HG03025 (cell line): Measurements from ENCODE around the gene CPED1.

ENCODE experiments used
- ATAC-seq: cut with Tn5 transposase; IDR thresholded peaks from one replicate; pipeline ENCODE4 v1.9.1; 2021; ENCODE audit warnings: mild to moderate bottlenecking, moderate library complexity; ENCODE audit not compliant: unreplicated experiment, low FRiP score

CPED1 gene

GRCh38 chr7:120988591-120989256, at the start of gene CPED1:
CPED1 (plus strand) TSS chr7:120988711; CDS start chr7:120989622, 911 bp downstream.
- ATAC-seq, result no peak

GRCh38 chr7:120939345-120939744, 49.2 kb upstream of the CPED1 start:
- ATAC-seq, result no peak

GRCh38 chr7:120941064-120941463, 47.4 kb upstream of the CPED1 start:
- ATAC-seq, result no peak

GRCh38 chr7:120941856-120942255, 46.7 kb upstream of the CPED1 start:
- ATAC-seq, result no peak

- ATAC-seq, result no peak
These were observed 45.6 kb upstream of the CPED1 start for GRCh38 chr7:120942861-120943260.

- no peak for ATAC-seq
These were observed 43.5 kb upstream of the CPED1 start for GRCh38 chr7:120944826-120945562.

GRCh38 chr7:120947980-120948379, 40.5 kb upstream of the CPED1 start:
- no peak for ATAC-seq

GRCh38 chr7:120949393-120949911, 39.1 kb upstream of the CPED1 start:
- ATAC-seq, result no peak

GRCh38 chr7:120949998-120950538, 38.4 kb upstream of the CPED1 start:
- no peak for ATAC-seq

- peak; percentile 99 for ATAC-seq
These were observed 37.8 kb upstream of the CPED1 start, which contains the start of gene ING3 for GRCh38 chr7:120950539-120951308. ING3 (plus strand) TSS chr7:120950777; CDS start chr7:120950897, 120 bp downstream.

GRCh38 chr7:120951309-120951699, 37.2 kb upstream of the CPED1 start:
- ATAC-seq, result no peak

GRCh38 chr7:120951826-120952225, 36.7 kb upstream of the CPED1 start:
- ATAC-seq, result no peak

GRCh38 chr7:120955577-120956149, 32.8 kb upstream of the CPED1 start:
- ATAC-seq, result no peak

- ATAC-seq, result no peak
These were observed 28.5 kb upstream of the CPED1 start for GRCh38 chr7:120959929-120960484.

GRCh38 chr7:120960714-120961113, 27.8 kb upstream of the CPED1 start:
- no peak for ATAC-seq

- ATAC-seq, result no peak
These were observed 26.8 kb upstream of the CPED1 start for GRCh38 chr7:120961638-120962173.

GRCh38 chr7:120964088-120964487, 24.4 kb upstream of the CPED1 start:
- no peak for ATAC-seq

GRCh38 chr7:120966961-120967360, 21.6 kb upstream of the CPED1 start:
- no peak for ATAC-seq

- no peak for ATAC-seq
These were observed 14.7 kb upstream of the CPED1 start for GRCh38 chr7:120973849-120974248.
